ENCODE results near the gene CLCA4. TPM values are rescaled to one million over a fixed set of nuclear protein-coding genes. Genes with fewer than 3 reads are reported as not detected.

The CLCA4 gene
- total RNA-seq, 1 donor from 2014 or later, result not detected

DNA sequence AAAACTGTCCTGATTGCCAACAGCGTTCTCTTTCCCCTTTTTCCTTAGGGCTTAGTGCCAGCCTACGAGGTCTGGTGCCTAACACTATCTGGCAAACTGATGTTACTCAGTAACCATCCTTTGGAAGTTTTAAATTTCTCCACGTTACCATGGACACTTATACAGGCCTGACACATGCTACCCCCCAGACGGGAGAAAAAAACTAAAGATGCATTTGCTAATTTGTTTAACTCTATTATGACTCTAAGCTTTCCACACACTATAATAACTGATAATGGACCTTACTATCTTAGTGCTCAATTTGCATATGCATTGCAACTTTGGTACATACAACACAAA lies 41.3 kb upstream of the CLCA4 start:
- no peak for DNase-seq (ENCODE audit: low spot score)
- no peak overlapping the region for H3K4me3 Mint-ChIP-seq (ENCODE audit: unreplicated experiment)
- H3K9me3 Mint-ChIP-seq (ENCODE audit: low read depth), result no peaks in the 10 kb centered on the region
- H3K27me3 Mint-ChIP-seq (ENCODE audit: low read depth), result no peaks in the 10 kb centered on the region
- no peaks in the 10 kb centered on the region for H3K36me3 Mint-ChIP-seq (ENCODE audit: low read depth)
- H3K4me1 Mint-ChIP-seq (ENCODE audit: low read depth), result peaks cover 18% of the 10 kb centered on the region
- H3K27ac Mint-ChIP-seq (ENCODE audit: unreplicated experiment), result no peak overlapping the region
- TF ChIP-seq, protein P1, sequence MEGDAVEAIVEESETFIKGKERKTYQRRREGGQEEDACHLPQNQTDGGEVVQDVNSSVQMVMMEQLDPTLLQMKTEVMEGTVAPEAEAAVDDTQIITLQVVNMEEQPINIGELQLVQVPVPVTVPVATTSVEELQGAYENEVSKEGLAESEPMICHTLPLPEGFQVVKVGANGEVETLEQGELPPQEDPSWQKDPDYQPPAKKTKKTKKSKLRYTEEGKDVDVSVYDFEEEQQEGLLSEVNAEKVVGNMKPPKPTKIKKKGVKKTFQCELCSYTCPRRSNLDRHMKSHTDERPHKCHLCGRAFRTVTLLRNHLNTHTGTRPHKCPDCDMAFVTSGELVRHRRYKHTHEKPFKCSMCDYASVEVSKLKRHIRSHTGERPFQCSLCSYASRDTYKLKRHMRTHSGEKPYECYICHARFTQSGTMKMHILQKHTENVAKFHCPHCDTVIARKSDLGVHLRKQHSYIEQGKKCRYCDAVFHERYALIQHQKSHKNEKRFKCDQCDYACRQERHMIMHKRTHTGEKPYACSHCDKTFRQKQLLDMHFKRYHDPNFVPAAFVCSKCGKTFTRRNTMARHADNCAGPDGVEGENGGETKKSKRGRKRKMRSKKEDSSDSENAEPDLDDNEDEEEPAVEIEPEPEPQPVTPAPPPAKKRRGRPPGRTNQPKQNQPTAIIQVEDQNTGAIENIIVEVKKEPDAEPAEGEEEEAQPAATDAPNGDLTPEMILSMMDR (IDR thresholded peaks at IDR 0.05), result no peak

DNA sequence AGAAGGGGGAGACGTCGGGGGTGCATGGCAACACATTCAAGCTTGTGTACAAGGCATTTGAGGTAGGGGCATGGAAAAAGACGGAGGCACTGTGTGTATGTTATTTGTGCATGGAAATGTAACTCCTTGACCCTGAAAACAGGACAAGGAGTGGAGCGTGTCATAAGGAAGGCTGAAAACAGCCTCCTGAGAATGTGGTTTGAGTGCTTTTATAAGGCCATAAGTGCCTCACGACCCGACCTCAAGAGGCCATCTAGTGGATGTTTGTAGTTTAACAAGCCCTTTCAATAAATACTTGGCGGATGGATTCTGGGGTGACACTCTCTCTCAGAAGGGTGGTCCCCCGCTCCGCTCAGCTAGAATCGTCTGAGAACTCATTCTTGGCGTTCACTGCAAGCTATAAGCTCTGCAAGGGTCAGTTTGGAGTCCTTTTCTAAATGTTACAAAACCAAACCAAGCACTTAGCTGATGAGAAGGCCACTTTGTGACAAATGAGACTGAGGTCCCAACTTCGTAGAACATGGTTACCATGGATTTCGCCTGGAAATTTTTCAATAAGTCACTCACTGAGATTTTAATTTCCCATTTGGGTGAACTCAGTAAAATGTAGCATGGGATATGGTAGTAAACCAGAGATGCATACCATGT lies 38.8 kb upstream of the CLCA4 start:
- H3K4me1 Mint-ChIP-seq (ENCODE audit: low read depth), result peaks cover 12% of the 10 kb centered on the region
- no peak overlapping the region for H3K27ac Mint-ChIP-seq (ENCODE audit: unreplicated experiment)
- no peak overlapping the region for H3K4me3 Mint-ChIP-seq (ENCODE audit: unreplicated experiment)
- TF ChIP-seq, protein P1 (IDR thresholded peaks at IDR 0.05), result peak; percentile 81
- H3K36me3 Mint-ChIP-seq (ENCODE audit: low read depth), result no peaks in the 10 kb centered on the region
- no peak for DNase-seq (ENCODE audit: low spot score)
- H3K27me3 Mint-ChIP-seq (ENCODE audit: low read depth), result no peaks in the 10 kb centered on the region
- H3K9me3 Mint-ChIP-seq (ENCODE audit: low read depth), result no peaks in the 10 kb centered on the region

DNA sequence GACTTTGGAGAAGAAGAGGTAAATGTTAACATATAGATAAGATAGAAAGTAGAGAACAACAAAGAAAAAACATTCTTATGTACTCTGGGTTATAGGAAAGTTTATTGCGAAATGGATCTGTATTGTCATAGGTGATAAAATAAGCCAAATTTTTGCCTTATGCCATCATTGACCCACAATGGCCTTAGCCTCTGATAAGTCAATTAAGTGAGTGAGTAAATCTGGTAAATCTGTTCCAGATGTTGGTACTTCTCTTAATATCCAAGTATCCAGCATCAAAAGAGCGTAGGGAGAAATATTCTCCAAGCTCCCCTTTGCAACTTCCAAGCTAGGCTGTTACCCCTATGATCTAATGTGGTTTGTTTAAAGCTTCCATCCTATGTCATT lies 38.3 kb upstream of the CLCA4 start:
- no peaks in the 10 kb centered on the region for H3K27me3 Mint-ChIP-seq (ENCODE audit: low read depth)
- no peak overlapping the region for H3K4me3 Mint-ChIP-seq (ENCODE audit: unreplicated experiment)
- no peak overlapping the region for H3K27ac Mint-ChIP-seq (ENCODE audit: unreplicated experiment)
- no peak for DNase-seq (ENCODE audit: low spot score)
- no peaks in the 10 kb centered on the region for H3K9me3 Mint-ChIP-seq (ENCODE audit: low read depth)
- no peaks in the 10 kb centered on the region for H3K36me3 Mint-ChIP-seq (ENCODE audit: low read depth)
- peaks cover 7% of the 10 kb centered on the region for H3K4me1 Mint-ChIP-seq (ENCODE audit: low read depth)
- TF ChIP-seq, protein P1 (IDR thresholded peaks at IDR 0.05), result no peak

DNA sequence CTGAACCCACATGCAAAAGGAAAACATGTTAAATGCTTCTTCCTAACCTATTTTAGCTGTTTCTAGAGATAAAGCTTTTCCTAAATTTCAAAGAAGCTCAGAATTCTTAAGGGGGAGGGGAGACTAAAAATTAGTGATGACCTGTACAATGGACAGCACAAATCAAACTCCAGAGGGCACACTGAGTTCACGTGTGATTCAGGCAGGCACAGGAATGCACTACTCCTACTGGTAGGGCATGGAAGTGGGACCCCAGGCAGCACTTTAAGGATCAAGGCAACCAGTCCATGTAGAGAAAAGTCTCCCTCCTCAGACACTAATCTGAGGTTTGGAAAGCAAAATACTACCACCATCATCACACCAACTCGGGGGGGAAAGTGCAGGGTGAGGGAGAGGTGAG lies 31.3 kb upstream of the CLCA4 start:
- Mint-ChIP-seq H3K9me3 (ENCODE audit: low read depth) (no peaks in the 10 kb centered on the region), H3K36me3 (ENCODE audit: low read depth) (no peaks in the 10 kb centered on the region), H3K4me3 (ENCODE audit: unreplicated experiment) (no peak overlapping the region), H3K27me3 (ENCODE audit: low read depth) (no peaks in the 10 kb centered on the region), H3K27ac (ENCODE audit: unreplicated experiment) (no peak overlapping the region), H3K4me1 (ENCODE audit: low read depth) (no peaks in the 10 kb centered on the region)
- DNase-seq (ENCODE audit: low spot score), result no peak
- TF ChIP-seq, protein P1 (IDR thresholded peaks at IDR 0.05), result peak; percentile 38

DNA sequence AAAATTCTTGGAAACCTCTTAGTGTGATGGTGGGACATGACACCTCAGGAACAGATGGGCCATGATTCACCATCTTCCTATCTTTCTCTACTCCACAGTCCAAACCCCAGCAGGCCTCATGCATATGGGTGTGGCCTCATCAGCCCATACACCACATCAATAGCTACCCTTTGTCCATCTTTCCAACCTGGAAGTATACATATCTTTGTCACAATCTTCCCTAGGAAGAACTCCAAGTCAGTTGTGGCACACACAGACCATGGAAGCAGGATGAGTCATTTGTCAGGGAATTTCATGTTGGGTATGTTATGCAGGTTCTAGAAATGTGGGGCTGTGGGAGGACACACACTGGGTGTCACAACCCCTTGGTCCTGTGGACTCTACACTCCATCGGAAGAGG lies 30.5 kb upstream of the CLCA4 start:
- H3K27me3 Mint-ChIP-seq (ENCODE audit: low read depth), result no peaks in the 10 kb centered on the region
- no peak overlapping the region for H3K4me3 Mint-ChIP-seq (ENCODE audit: unreplicated experiment)
- TF ChIP-seq, protein P1 (IDR thresholded peaks at IDR 0.05), result no peak
- H3K4me1 Mint-ChIP-seq (ENCODE audit: low read depth), result no peaks in the 10 kb centered on the region
- no peak for DNase-seq (ENCODE audit: low spot score)
- no peaks in the 10 kb centered on the region for H3K36me3 Mint-ChIP-seq (ENCODE audit: low read depth)
- no peak overlapping the region for H3K27ac Mint-ChIP-seq (ENCODE audit: unreplicated experiment)
- no peaks in the 10 kb centered on the region for H3K9me3 Mint-ChIP-seq (ENCODE audit: low read depth)

All from chondrocyte (in vitro differentiated cells).